Ovary (tissue), 9 donors: ENCODE measurements around the gene PARD3B. TPM values are rescaled to one million over a fixed set of nuclear protein-coding genes. Genes with fewer than 3 reads are reported as not detected.

ENCODE experiments used
- DNase-seq, 5 donors: peaks; one replicate each; pipeline ENCODE4 v3.0.0-alpha.2; 2019 to 2020
- H3K27ac ChIP-seq, 2 donors: fragments of 200-600 bp; one replicate each; pipeline versions ENCODE4 v1.5.1 to v1.8.0; 2019 to 2022
- H3K27me3 ChIP-seq: fragments of 200-600 bp; one replicate; pipeline ENCODE4 v1.8.0; 2022
- H3K36me3 ChIP-seq: fragments of 200-600 bp; sonication (generic); one replicate; pipeline ENCODE4 v1.5.1; 2019
- H3K4me1 ChIP-seq: one replicate; pipeline ENCODE4 v1.8.1; 2013; ENCODE audit warnings: mild to moderate bottlenecking, moderate library complexity; ENCODE audit not compliant: insufficient read depth
- H3K4me3 ChIP-seq: fragments of 200-600 bp; sonication (generic); one replicate; pipeline ENCODE4 v1.5.1; 2017
- H3K9me3 ChIP-seq, 2 donors: fragments of 200-600 bp in 1 of 2; sonication (generic) in 1 of 2; one replicate each; pipeline versions ENCODE4 v1.5.1 to v1.8.1; 2013 to 2019; ENCODE audit warnings: mild to moderate bottlenecking in 1 of 2, moderate library complexity in 1 of 2
- EP300 ChIP-seq: sonication (generic); formaldehyde crosslinking; IDR thresholded peaks from one replicate; pipeline ENCODE4 v1.6.1; 2017; ENCODE audit warnings: antibody characterized with exemption
- POLR2A ChIP-seq: fragments of 450-650 bp; IDR thresholded peaks from one replicate; pipeline ENCODE4 v1.6.1; 2017; ENCODE audit warnings: antibody characterized with exemption, mild to moderate bottlenecking, moderate library complexity
- WGBS, 3 donors: extraction: QIAGEN DNeasy Blood & Tissue Kit in 1 of 3; methylation state at CpG; one replicate each; pipeline versions ENCODE4 v1.1.5 to v1.1.7; 2013 to 2017; 5-methylcytosine and 5-hydroxymethylcytosine counted together
- intact Hi-C, 4 donors: fragments of 100-400 bp; cut with DNase I; formaldehyde crosslinking; loops; one replicate each; pipeline versions ENCODE4 v1.11.0 to v1.15.1; 2022 to 2023
- polyA plus RNA-seq, 2 donors: library from polyadenylated mRNA; stranded (reverse); fragments of 200-250 nt in 1 of 2; fragments of 350-450 nt in 1 of 2; fragmentation: Illumina TruSeq in 1 of 2; extraction: RNeasy Lipid Tissue Mini Kit (QIAGEN cat#74804) in 1 of 2; gene quantifications; one replicate each; pipeline ENCODE4 v1.2.3, GENCODE V29; 2013 to 2014
- total RNA-seq, 7 donors: library from RNA; depleted of rRNA in 2 of 7; stranded (reverse); fragments of >200 nt in 2 of 7; fragmentation: NEBNext Ultra II Directional in 3 of 7; extraction: Animal tissue kit (Norgen Biotek cat#: 25700) in 3 of 7; gene quantifications; one replicate each; pipeline versions ENCODE4 v1.1.0 to v1.2.4, GENCODE V29; 2016 to 2023
- TF ChIP-seq, protein P1 (sequence below), 3 donors: fragments of 450-650 bp in 2 of 3; fragments of 200-600 bp in 1 of 3; IDR thresholded peaks; one replicate each; pipeline versions ENCODE4 v1.5.1 to v1.8.0; 2016 to 2022; ENCODE audit warnings: antibody characterized with exemption in 3 of 3, mild to moderate bottlenecking in 1 of 3
- donor health status: DM: no; HTN: no; CAD: no; lungs with moderate emphysema.
- donor health status: DM: no; HTN: no; CAD: no.
- donor health status: Bipolar disorder and iron deficiency.
- donor health status: DM: yes; HTN: yes; CAD: no.
- donor health status: DM: no; HTN: no; CAD: no.
- donor health status: DM: yes; HTN: yes; CAD: no.

Gene PARD3B
- total and polyA plus RNA-seq, 9 donors: 8.2 to 46.6 (median 28.7) TPM

DNA sequence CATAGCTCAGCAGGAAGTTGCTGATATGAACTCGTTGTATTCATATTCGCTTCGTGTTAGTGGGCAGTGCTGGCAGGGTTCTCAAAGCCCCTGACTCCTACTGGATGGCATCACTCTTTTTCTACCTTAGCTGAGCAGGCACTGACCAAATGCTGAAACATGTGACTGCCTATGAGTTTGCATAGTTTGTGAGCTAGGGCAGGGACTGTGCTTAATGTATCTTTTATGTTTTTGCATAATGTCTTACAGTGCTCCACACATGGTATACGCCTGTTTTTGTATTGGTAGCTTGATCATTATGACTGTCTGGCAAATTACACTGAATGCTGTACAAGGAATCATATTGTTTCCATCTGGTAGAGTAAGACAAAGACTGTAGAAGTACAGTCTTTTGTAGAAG, 305.3 kb downstream of the PARD3B start:
- intact Hi-C loops: no loop called here
- Histone ChIP-seq H3K27me3 (no peaks in the 10 kb centered on the region), H3K9me3 (no peaks in the 10 kb centered on the region), H3K4me3 (no peak overlapping the region), H3K27ac (no peak overlapping the region), H3K4me1 (no peaks in the 10 kb centered on the region), H3K36me3 (no peaks in the 10 kb centered on the region)
- DNase-seq: no peak
- TF ChIP-seq, protein P1, sequence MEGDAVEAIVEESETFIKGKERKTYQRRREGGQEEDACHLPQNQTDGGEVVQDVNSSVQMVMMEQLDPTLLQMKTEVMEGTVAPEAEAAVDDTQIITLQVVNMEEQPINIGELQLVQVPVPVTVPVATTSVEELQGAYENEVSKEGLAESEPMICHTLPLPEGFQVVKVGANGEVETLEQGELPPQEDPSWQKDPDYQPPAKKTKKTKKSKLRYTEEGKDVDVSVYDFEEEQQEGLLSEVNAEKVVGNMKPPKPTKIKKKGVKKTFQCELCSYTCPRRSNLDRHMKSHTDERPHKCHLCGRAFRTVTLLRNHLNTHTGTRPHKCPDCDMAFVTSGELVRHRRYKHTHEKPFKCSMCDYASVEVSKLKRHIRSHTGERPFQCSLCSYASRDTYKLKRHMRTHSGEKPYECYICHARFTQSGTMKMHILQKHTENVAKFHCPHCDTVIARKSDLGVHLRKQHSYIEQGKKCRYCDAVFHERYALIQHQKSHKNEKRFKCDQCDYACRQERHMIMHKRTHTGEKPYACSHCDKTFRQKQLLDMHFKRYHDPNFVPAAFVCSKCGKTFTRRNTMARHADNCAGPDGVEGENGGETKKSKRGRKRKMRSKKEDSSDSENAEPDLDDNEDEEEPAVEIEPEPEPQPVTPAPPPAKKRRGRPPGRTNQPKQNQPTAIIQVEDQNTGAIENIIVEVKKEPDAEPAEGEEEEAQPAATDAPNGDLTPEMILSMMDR (IDR thresholded peaks at IDR 0.05): no peak
- TF ChIP-seq POLR2A (no peak), EP300 (no peak)
- WGBS, 3 donors: 81 to 90% (median 85%) methylated on average over 4 of the region's 4 CpGs

DNA sequence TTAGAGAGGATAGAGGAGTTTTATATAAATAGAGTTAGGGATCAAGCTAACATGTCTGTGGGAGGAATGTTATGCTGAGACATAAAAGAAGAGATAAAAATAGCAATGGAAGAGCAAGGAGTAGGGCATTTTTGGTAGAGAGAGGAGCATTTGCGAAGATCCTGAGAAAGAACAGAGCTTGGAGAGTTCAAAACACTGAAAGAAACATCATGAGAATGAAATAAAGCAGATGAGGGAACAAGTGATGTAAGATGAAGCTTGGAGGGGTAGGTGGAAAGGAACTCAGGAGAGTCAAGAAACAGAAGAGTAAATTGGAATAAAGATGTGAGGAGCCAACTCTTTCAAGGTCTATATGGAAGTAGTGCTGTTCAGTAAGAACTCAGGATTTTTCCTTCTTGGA, 308.6 kb downstream of the PARD3B start:
- no peaks in the 10 kb centered on the region for H3K27me3 ChIP-seq
- 92 to 94% (median 94%) methylated on average over 1 of the region's 1 CpG for WGBS, 3 donors
- no peaks in the 10 kb centered on the region for H3K36me3 ChIP-seq
- no peak for DNase-seq
- H3K4me3 ChIP-seq: no peak overlapping the region
- TF ChIP-seq, protein P1 (IDR thresholded peaks at IDR 0.05): no peak
- no peak for TF ChIP-seq EP300
- no peak for TF ChIP-seq POLR2A
- no peak overlapping the region for H3K27ac ChIP-seq
- no peaks in the 10 kb centered on the region for H3K4me1 ChIP-seq
- H3K9me3 ChIP-seq: no peaks in the 10 kb centered on the region
- intact Hi-C loops: no loop called here

DNA sequence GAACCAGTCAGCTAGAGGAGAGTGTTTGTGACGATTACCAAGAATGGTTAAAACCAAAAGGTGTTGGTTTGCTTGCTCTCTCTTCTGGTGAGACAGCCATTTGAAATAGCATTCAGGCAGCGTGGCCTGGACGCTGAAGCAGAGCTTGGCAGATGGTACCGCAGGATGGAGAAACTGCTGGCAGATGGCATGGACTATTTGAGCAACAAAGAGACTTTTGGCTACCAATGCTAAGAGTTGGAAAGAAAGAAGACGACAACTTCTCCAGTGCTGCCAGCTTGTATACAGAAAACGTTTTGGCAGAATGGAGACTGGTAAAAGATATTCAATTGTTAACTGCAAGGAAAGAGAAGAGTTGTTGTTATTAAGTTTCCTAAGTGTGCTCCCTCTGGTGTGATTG, 315.0 kb downstream of the PARD3B start:
- 84 to 89% (median 85%) methylated on average over 6 of the region's 6 CpGs for WGBS, 3 donors
- Histone ChIP-seq H3K27ac (no peak overlapping the region), H3K27me3 (no peaks in the 10 kb centered on the region), H3K36me3 (no peaks in the 10 kb centered on the region), H3K4me1 (peaks cover 2% of the 10 kb centered on the region), H3K4me3 (no peak overlapping the region), H3K9me3 (no peaks in the 10 kb centered on the region)
- no peak for TF ChIP-seq EP300
- TF ChIP-seq, protein P1 (IDR thresholded peaks at IDR 0.05): no peak
- TF ChIP-seq POLR2A: no peak
- intact Hi-C loops: no loop called here
- no peak for DNase-seq

DNA sequence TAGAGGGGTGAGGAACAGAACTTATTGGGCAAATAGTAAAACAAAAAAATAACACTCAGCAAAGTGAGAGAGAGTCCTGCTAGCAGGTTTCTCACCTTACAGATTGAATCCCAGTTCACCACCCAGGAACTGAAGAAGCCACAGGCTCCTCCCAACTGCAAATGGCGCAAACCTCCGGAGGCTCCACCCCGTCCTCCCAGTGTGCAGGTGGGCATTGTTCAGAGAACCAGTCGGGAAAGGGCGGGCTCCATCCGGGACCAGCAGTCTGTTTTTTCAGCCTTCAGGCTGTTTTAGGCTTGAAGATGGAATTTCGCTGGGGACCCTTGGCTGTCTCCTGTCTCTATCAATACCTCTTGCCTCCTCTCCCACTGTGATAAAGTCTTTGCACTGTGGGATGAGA, 317.5 kb downstream of the PARD3B start:
- intact Hi-C loops: no loop called here
- WGBS, 3 donors: 95 to 100% (median 96%) methylated on average over 7 of the region's 7 CpGs
- Histone ChIP-seq H3K9me3 (no peaks in the 10 kb centered on the region), H3K4me1 (peaks cover 2% of the 10 kb centered on the region), H3K27ac (no peak overlapping the region), H3K27me3 (no peaks in the 10 kb centered on the region), H3K4me3 (no peak overlapping the region), H3K36me3 (no peaks in the 10 kb centered on the region)
- TF ChIP-seq, protein P1 (IDR thresholded peaks at IDR 0.05): no peak
- TF ChIP-seq EP300 (no peak), POLR2A (no peak)
- no peak for DNase-seq

DNA sequence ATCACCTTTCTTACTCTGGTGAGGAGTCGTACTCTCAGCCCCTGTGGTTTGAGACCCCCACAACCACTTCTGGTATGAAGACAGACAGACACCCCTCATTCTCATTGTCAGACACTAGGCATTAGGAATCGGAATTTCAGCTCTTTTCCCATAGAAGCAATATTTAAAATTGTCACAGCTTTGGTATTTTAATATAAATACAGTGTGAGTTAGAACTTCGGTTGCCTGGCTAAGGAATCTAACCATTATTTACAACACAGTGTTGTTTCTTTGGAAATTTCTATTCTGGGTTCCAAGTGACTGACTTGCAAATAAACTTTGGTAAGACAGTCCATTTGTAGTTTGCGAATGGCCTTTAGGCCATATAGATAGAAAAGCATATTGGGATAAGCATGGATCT, 318.1 kb downstream of the PARD3B start:
- Histone ChIP-seq H3K4me3 (no peak overlapping the region), H3K27ac (no peak overlapping the region), H3K9me3 (no peaks in the 10 kb centered on the region), H3K36me3 (no peaks in the 10 kb centered on the region), H3K4me1 (peaks cover 2% of the 10 kb centered on the region), H3K27me3 (no peaks in the 10 kb centered on the region)
- TF ChIP-seq EP300: no peak
- no peak for DNase-seq
- intact Hi-C loops: no loop called here
- 89 to 96% (median 92%) methylated on average over 4 of the region's 4 CpGs for WGBS, 3 donors
